ENCODE measurements around the gene FUNDC1.
"Not testable (repeated sequence)": the region's sequence is repeated elsewhere in the genome, so short reads cannot be mapped to it uniquely, and the experiment has no call there.

The FUNDC1 gene, protein sequence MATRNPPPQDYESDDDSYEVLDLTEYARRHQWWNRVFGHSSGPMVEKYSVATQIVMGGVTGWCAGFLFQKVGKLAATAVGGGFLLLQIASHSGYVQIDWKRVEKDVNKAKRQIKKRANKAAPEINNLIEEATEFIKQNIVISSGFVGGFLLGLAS

DNA sequence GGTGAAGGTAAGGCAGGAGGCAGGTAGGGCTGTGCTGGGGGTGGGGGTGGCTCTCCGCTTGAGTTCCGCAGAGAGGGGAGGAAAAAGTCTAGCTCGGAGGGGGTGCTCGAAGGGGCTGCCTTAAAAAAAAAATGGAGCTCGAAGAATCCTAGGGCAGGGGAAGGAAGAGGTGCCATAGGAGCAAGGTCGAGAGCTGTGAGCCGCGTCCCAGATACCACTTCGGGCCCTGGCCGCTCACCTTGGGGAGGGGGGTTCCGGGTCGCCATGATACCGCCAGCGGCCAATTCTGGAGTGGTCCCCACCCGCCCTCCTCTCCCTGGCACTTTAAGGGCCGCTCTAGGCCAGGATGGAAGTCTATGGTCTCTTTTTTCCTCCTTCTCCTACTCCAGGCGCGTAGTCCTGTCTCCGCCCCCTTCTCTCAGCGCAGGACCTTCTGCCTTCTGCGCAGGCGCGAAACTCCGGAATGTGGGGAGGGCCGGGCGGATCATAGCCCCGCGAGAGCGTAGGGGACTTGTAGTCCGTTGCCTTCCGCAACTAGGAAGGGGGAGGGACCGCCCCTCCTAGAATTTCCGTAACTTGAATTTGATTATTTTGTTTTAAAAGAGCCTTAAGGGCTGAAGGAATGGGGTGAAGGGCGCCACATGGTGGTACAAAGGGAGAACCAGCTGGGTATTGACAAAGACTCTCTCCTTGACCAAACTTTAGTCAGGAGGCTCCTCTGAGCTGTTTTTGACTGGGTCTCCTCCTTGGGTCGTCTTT is at the start of gene FUNDC1:
Gene FUNDC1, minus strand, starts transcription at position 293 of the 759 bp plus-strand sequence. Its CDS starts 27 bp downstream, at position 266.
- no peak for FAIRE-seq
- peak; percentile 92 for DNase-seq (ENCODE audit: low spot score)

DNA sequence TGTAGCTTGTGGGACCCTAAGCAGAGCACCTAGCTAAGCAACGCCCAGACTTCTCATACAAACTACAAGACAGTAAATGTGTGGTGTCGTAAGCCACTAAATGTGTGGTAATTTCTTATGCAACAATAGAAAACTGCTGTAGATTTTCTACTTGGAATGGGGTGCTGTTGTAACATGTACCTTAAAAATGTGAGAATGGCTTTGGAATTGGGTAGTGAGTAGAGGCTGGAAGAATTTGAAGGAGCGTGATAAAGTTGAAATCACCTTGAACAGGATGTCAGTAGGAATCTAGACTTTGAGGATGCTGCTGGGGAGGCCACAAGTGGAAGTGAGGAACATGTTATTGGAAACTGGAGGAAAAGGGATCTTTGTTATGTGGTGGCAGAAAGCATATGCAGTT is 43.2 kb upstream of the FUNDC1 start:
- FAIRE-seq (no peak), DNase-seq (ENCODE audit: low spot score) (no peak)

DNA sequence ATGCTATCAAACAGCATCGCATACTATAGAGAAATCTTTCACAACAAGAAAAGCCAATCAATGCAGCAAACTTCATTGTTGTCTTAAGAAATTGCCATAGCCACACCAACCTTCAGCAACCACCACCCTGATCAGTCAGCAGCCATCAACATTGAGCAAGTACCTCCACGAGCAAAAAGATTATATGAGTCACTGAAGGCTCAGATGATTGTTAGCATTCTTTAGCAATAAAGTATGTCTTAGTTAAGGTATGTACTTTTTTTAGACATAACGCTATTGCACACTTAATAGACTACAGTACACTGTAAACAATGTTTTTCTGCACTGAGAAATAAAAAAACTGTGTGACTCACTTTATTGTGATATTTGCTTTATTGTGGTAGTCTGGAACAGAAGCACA is 37.8 kb upstream of the FUNDC1 start:
- FAIRE-seq (no peak), DNase-seq (ENCODE audit: low spot score) (peak; percentile 3)

DNA sequence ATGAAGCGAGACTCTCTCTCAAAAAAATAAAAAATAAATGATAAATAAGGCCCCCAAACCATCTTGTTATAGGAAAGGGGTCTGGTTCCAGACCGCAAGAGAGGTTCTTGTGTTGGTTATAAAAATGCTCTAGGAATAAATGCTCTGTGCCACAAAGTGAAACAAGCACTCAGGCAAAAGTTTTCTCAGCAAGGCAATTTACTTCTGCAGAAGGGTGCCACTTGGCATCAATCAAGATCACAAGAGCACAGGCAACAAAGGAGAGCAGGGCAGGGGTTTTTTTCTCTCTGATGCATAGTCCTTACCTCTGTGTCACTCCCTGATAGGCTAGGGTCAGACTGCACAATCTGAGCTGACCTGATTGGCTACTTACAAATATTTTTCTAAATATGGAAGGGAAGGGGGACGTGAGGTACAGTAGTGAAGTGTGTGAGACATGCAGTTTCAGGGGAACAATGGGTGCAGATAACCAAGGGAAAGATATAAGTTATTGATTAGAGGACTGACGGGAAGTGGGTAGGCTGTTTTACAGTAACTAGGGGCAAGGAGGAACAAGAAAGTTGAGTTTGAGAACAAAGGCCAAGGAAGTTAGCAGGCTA is 29.8 kb upstream of the FUNDC1 start:
- DNase-seq (ENCODE audit: low spot score) (no peak), FAIRE-seq (no peak)

DNA sequence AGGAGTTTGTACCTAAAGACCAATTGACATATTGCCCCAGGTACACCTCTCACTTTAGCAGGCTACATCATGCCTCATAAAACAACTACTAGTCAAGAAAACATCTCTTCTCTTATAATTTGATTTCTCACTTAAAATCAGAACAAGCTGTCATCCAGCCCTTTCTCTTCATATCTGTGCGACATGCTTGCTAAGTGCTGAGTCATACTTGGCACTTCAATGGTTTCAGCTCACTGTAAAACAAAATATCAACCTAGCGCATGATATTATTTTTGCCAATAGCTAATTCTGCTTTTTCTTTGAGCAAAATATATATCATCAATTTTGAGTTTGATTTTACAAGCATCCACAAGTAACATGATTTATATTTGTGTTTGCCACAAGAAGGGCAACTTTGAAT is 27.9 kb upstream of the FUNDC1 start:
- DNase-seq (ENCODE audit: low spot score) (peak; percentile 2), FAIRE-seq (no peak)

DNA sequence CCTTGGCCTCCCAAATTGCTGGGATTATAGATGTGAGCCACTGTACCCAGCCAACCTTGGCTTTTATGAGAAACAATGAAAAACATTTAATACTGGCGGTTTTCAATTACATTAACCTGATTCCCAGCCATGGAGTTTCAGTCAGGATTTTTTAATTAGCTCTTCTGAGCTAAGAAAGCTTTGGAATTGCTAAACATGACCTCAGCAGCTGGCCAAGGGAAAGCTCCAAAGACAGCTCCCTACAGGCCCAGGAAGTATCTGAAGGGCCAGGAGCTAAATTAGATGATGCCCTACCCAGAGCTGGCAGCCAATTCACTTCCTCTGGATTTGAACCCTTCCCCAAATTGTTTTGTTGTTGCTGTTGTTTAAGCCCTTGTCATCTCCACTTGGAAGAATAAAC is 26.5 kb upstream of the FUNDC1 start:
- no peak for DNase-seq (ENCODE audit: low spot score)
- no peak for FAIRE-seq

DNA sequence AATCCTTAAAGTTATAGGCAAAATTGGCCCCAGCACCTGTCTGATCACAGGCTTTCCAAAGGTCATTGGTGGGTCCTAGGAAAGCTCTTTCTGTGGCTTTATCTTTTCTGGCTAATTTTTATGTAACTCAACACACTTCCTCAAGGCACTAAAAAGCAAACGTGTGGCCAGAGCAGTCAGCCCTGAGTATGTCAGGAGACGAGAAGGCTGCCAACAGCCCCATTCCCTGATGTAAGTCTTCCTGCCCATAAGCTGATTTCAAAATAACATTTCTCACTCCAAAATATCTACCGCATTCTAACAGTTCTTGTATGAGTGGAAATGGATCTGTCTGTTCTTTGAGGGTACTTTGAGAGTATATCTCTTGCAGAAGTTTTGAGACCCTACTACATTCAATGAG is 25.5 kb upstream of the FUNDC1 start:
- DNase-seq (ENCODE audit: low spot score) (no peak), FAIRE-seq (no peak)

DNA sequence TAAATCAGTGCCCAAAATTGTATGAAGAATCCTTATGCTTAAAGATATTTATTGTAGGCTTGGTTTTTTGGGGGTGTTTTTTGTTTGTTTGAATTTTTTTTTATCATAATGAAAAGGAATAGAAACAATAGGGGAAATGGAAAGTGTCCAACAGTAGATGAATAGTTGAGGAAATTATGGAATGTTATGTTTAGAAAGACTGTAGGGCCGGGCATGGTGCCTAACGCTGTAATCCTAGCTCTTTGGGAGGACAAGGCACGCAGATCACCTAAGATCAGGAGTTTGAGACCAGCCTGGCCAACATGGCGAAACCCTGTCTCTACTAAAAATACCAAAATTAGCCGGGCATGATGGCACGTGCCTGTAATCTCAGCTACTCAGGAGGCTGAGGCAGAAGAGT is 19.2 kb upstream of the FUNDC1 start:
- not testable (repeated sequence) for FAIRE-seq; DNase-seq (ENCODE audit: low spot score)

DNA sequence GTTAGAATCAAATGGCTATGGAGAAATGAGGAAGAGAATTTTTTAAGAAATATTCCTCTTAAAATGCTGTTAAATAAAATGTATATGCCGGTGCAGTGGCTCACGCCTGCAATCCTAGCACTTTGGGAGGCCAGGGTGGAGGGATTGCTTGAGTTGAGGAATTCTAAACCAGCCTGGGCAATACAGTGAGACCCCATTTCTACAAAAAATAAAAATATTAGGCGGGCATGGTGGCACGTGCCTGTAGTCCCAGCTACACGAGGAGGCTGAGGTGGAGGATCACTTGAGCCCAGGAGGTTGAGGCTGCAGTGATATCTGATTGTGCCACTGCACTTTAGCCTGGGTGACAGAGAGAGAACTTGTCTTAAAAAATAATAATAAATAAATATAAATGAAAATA is 7.9 kb upstream of the FUNDC1 start:
- no peak for DNase-seq (ENCODE audit: low spot score)
- FAIRE-seq, result no peak

DNA sequence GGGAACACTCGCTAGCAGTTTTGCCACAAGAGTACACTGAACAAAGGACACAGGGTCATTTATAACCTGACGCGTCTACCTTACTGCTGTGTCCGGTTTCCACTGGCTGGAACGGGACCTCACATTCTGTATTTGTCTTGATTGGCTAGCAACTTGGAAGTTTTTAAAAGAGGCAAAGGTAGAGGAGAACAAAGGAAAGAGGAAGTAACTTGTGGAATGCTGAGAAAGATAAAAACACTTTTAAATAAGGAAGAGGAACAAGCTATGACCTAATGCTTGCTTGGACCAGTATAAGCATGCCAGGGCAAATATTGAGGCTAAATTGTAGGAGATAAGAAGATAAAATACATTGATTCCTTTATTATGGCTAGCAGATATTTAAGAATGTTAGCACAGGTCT is 2.8 kb upstream of the FUNDC1 start:
- not testable (repeated sequence) for DNase-seq (ENCODE audit: low spot score); FAIRE-seq

DNA sequence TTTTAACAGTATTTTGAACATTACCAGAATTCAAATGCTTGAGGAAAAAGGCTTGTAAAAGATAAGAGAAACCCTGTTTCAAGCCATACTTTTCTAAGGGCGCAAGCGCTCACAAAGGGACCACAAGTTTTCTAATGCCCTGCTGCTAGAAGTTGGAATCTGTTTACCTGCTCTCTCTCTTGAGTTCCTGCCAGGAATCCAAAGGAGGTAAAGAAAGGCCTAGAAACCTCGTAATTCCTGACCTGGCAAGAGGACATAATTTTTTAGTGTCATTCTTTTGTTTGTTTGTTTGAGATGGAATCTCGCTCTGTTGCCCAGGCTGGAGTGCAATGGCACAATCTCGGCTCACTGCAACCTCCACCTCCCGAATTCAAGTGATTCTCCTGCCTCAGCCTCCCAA is 1.4 kb upstream of the FUNDC1 start:
- no peak for FAIRE-seq
- DNase-seq (ENCODE audit: low spot score), result no peak

DNA sequence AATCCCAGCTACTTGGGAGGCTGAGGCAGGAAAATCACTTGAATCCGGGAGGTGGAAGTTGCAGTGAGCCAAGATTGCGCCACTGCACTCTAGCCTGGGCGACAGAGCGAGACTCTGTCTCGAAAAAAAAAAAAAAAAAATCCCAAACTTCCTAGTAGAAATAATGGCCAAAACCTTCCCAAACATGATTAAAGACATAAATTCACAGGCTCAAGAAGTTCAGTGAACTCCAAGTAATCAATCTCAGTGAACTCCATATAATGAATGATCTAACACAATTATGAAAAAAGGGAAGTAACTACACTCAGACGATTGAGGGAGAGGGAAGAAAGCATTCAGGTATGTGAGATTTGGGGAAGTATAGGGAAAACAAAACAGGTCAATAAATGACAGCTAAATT is 6.5 kb downstream of the FUNDC1 start:
- DNase-seq (ENCODE audit: low spot score), result no peak
- no peak for FAIRE-seq

DNA sequence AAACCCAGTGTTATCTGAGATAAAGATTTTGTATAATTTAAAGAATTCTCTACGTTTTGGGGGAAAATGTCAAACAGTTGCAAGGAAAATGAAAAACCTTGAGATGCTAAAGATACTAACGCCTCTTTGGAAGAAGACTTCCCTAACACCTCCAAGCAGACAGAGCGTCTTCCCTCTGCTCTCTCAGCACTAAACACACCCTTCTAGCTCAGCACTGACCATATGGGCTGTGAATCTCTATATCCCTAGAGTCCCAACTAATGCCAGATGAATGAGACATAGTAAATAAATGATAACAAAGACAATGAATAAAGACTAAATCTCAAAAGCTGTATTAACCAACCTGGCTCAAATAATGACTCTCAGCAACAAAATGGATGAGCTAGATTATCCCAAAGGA is 13.3 kb downstream of the FUNDC1 start:
- FAIRE-seq (no peak), DNase-seq (ENCODE audit: low spot score) (no peak)

DNA sequence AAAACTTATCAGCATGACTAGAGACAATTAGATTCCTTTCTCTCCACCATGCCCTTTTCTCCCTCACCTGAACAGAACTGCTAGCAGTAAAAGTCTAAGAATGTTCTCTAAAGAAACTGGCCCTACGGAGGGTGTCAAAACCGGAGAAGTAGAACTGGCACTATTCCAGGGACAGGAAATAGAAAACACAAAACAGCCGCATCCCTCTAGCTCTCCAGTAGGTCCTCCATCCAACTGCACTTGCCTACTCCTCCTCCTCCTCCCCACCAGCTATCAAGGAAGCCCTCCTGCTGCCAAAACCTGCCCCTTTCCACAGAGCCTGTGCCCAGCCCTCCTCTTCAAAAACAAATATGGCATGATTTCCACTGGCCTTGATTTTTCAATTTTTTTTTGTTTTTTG is 28.4 kb downstream of the FUNDC1 start:
- FAIRE-seq, result no peak
- DNase-seq (ENCODE audit: low spot score), result no peak

DNA sequence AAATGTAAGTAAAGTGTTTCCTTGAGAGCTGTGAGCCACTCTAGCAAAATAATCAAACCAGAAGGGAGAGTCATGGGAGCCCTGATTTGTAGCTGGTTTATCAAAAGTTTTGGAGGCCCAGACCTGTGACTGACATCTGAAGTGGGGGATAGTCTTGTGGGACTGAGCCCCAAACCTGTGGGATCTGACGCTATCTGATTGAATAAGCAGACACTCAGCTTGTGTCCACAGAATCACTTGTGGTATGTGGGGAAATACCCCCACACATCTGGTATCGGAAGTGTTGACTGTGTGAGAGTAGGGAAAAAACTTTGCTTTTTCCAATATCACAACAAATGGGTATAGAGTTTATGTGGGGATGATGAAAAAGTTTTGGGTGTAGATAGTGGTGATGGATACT is 35.4 kb downstream of the FUNDC1 start:
- DNase-seq (ENCODE audit: low spot score) (no peak), FAIRE-seq (no peak)

DNA sequence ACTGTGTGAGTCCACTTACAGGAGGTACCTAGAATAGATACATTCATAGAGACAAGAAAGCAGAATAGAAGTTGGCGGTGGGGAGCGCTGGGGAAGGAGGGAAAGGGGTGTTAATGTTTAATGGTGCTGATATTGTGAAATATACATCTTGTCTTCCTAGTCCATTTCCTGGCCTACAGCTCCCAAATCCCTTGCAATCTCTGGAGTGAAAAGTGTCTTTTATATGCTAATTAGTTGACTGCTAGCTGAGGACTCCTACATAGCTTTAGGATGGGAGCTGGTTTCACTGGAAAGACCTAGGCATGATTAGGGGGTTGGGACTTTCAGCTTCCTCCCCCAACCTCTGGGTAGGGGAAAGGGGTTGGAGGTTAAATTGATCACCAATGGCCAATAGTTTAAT is 36.0 kb downstream of the FUNDC1 start:
- FAIRE-seq (no peak), DNase-seq (ENCODE audit: low spot score) (no peak)

DNA sequence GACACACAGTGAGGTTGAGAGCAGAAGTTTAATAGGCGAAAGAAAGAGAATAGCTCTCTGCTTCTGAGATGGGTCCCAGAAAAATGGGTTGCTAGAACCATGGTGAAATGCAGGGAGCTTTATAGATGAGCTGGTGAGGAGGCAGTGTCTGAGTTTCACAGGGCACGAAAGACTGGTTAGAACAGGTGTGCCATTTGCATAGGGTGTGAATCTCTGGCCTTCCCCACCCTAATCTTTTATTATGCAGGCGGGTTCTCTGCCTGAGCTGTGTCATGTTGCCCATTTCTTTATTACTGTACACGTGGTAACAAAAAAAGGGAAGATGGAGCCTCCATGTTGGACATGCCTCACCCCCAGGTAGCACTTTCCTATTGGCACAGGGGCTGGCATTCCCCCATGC is 39.1 kb downstream of the FUNDC1 start:
- FAIRE-seq (no peak), DNase-seq (ENCODE audit: low spot score) (no peak)

DNA sequence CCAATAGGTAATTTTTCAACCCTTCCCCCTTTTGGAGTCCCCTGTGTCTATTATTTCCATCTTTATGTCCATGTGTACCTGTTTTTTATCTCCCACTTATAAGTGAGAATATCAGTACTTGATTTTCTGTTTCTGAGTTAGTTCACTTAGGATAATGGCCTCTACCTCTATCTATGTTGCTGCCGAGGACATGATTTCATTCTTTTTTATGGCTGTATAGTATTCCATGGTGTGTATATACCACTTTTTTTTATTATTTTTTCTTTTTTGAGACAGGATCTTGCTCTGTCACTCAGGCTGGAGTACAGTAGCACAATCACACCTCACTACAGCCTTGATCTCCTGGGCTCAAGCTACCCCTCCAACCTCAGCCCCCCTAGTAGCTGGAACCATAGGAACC is 47.6 kb downstream of the FUNDC1 start:
- DNase-seq (ENCODE audit: low spot score) (no peak), FAIRE-seq (no peak)

DNA sequence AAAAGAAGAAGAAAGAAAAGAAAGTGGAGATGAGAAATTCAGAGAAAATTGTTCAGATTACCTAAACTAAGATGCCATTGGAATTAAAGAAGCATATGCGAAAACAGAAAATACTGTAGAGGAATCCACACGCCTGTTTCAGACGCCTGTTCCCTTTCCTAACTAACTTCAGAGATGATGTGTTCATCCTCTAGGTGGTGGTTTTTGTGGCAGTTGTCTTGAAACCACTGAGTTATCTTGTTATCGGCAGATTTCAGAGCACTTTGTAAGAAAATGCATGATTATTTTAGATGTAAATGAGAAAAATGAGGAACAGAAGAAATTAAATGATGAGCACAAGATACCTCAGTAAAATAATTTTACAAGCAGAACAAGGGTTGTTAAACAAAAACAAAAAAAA is 48.3 kb downstream of the FUNDC1 start:
- FAIRE-seq (no peak), DNase-seq (ENCODE audit: low spot score) (no peak)

DNA sequence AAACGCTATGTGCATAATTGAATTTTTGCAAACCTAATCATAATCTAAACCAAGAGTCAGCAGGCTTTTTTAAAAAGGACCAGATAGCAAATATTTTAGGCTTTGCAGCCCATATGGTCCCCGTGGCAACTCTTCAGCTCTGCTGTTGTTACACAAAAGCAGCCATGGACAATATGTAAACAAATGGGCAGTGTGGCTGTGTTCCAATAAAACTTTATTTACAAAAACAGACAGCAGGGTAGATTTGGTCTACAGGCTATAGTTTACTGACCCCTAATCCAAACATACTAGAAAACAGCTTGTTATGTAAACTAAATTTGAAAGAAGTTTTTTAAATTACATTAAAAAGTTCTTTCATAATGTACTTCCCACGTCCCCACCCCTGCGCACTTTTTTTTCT is 53.1 kb downstream of the FUNDC1 start:
- DNase-seq (ENCODE audit: low spot score) (no peak), FAIRE-seq (no peak)

DNA sequence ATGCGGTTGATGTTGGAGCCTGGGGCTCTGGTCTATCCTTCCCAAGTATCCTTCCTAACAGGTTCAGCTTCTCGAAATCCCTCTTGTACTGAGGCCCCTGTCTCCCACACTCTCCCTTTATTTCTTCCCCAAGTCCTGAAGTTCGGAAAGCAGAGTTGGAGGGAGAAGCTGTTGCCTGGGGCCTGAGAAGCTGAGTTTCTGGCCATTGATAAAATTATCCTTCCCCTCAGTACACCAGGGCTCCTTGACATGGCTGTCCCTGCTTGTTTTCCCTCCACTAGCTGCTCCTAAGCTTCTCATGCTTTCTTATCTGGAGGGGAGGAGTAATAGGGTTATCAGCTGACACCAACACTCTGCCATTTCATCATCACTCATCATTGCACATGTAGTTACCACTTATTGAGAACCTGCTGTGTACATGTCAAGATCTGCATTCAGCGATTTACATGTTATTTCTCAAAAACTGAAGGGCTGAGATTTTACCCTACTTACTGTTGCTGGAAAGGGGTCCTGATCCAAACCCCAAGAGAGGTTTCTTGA is 58.0 kb downstream of the FUNDC1 start:
- FAIRE-seq (no peak), DNase-seq (ENCODE audit: low spot score) (no peak)

DNA sequence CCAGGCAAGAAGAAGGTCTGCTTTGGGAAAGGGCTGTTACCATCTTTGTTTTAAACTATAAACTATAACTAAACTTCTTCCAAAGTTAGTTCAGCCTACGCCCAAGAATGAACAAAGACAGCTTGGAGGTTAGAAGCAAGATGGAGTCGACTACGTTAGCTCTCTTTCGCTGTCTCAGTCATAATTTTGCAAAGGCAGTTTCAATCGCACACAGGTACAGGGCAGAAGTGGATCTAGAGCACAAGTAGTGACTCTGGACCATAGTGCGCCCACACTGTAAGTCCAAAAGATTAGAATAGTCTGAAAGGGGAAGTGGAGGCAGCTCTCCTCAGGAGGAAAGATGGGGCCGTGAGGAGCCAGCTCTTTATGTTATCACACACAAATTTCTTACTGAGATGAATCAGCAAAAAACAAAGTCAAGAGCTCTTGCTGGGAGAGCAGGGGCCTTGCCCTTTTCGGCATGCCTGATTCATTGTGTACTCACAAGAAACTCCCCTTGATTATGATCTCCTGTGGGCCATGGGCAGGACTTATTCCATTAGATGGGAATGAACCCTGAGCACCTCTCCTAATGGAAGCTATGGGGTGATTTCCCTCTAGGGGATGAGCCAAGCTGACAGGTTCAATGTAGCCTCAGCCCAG is 58.6 kb downstream of the FUNDC1 start:
- no peak for FAIRE-seq
- no peak for DNase-seq (ENCODE audit: low spot score)

All from urothelium cell line (cell line).